ENCODE measurements around the gene ITGA6. TPM values are rescaled to one million over a fixed set of nuclear protein-coding genes. Genes with fewer than 3 reads are reported as not detected.

ITGA6 gene
- 177 and 293 TPM in 2 replicates for total RNA-seq

- DNase-seq (ENCODE audit: low read depth, low spot score), result no peak
Measured at GRCh38 chr2:172427256-172427989, at the start of gene ITGA6. Gene ITGA6, plus strand, starts transcription at chr2:172427586.

DNA sequence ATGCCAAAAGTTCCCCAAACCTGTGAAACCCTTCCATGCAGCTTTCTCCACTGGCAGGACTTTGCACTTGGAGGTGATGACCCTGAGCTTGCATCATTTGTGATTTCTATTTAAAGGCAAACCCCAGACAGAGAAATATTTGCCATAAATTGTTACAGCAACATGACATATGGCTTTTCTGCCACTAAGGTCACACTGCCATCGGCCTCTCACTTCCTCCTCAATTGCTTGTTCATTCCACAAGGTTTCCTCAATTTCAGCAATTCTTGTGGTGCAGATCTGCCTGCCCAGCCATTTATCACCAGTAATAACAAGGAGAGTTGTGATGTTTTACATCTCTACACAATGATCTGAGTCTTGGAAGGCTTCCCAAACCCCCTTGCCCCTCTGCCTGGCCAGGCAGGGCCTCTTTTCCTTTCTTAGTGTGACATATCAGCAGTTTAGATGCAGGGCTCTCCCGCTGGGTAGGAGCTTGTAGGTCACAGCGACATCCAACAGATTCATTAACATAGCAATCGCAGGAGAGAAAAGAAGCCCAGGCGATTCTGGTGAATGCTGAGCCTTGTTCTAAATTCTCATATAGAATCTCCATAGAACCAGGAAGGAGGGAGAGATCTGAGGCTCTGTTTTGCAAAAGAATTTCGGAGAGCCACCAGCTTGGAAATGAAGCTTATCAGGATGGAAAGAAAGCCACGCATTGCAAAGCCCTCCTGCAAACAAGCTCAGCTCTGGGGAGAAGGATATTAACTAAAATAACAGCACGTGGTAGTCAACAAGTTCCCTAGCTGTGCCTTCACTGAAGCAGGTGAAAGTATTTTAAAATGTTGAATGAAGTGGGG is 46.7 kb upstream of the ITGA6 start:
- no peak for DNase-seq (ENCODE audit: low read depth, low spot score)

DNA sequence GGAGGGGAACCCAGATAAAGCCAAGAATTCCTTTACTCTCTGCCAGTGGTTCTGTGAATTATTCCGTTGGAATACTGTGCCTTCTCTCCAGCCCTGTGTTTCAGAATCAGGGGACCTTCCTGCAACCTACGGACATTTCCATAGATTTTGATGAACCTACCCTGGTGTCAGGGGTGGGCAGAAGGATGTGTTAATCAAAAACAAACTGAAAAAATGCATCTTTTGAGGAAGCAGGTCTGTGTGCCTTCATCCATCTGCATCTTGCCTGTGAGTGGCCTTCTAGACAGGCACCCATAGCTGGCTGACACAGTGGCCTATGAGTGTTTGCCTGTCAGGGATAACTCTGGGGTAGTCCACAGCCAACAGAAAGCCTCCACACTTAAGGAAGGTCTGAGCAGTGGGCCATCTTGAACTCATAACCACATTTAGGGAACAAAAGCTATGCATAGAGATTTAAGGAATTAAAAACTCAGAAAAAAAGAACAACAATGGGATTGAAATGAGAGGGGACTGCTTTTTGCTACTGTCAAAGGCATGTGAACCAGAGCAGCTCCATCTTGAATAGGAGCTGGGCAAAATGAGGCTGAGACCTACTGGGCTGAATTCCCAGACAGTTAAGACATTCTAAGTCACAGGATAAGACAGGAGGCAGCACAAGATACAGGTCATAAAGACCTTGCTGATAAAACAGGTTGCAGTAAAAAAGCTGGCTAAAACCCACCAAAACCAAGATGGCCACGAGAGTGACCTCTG is 45.9 kb upstream of the ITGA6 start:
- no peak for DNase-seq (ENCODE audit: low read depth, low spot score)

DNA sequence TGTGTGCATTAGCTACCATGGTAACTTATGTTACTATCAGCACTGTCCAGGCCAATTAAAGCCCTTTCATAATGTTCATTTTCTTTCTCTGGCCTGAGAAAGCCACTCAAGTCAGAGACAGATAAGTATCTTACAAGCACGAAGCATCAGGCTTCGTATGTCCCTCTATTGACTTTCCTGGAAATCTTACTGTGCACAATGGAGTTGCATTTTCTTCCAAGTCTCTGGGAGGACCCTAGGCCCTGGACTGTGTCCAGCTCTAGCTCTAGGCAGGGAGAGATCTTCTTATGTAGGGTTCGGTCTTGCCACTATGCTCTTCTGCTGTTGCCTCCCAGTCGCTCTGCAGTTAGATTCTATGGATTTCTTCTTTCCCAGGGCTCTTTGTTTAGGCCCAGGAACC is 40.0 kb upstream of the ITGA6 start:
- DNase-seq (ENCODE audit: low read depth, low spot score), result no peak

DNA sequence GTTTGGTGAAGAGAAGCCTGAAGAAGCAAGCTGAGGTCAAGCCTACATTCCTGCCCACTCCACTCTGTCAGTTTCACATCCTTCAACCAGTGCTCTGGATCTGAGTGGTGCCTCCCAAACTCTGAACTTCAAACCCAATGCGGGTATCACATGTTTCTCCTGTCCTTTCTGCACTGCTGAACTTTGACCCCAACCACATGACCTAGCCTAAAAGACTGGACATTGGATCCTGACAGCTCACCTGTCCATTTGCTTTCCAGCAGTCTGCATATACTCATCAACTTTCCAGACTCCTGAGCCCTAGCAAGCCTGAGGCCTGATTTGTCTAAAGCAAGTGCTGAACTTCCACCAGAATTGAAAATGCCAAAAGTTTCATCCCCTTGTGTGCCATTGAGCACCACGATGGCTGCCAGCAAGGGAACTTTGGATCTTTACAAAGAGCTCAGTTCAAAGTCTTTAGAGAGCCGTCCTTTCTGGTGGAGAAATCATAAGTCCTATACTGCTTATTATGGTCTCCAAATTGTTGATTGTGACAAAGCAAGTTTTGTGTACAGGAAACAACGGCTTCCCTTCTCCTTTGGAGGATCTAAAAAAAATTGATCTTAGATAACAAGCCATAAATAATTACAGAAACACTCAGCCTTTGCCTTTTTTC is 37.6 kb upstream of the ITGA6 start:
- DNase-seq (ENCODE audit: low read depth, low spot score), result no peak

- DNase-seq (ENCODE audit: low read depth, low spot score), result no peak
Measured at GRCh38 chr2:172394002-172394401, 33.4 kb upstream of the ITGA6 start.

- no peak for DNase-seq (ENCODE audit: low read depth, low spot score)
Measured at GRCh38 chr2:172395503-172395902, 31.9 kb upstream of the ITGA6 start.

- no peak for DNase-seq (ENCODE audit: low read depth, low spot score)
Measured at GRCh38 chr2:172397148-172397834, 30.1 kb upstream of the ITGA6 start.

GRCh38 chr2:172398440-172398839 is 28.9 kb upstream of the ITGA6 start:
- no peak for DNase-seq (ENCODE audit: low read depth, low spot score)

GRCh38 chr2:172399765-172400164 is 27.6 kb upstream of the ITGA6 start:
- DNase-seq (ENCODE audit: low read depth, low spot score), result no peak

GRCh38 chr2:172402198-172402597 is 25.2 kb upstream of the ITGA6 start:
- no peak for DNase-seq (ENCODE audit: low read depth, low spot score)

DNA sequence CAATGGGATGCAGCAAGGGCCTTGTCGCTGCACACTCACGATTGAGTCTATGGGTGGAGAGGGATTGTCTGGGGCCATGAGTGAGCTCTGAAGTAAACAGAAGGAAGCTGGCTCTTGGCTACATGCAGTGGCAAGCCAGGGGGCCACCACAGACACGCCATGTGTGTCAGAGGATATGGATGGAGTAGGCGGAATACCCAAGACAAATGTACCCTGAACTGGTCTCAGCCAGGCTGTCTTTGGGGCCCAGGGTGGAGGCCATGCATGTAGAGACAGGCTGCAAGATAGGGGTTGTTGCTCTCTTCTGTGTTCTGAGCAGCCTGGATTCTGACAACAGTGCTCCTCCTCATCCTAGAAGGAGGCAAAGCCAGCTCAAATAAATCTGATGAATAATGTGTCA is 24.0 kb upstream of the ITGA6 start:
- DNase-seq (ENCODE audit: low read depth, low spot score), result no peak

GRCh38 chr2:172403881-172404468 is 23.4 kb upstream of the ITGA6 start:
- no peak for DNase-seq (ENCODE audit: low read depth, low spot score)

DNA sequence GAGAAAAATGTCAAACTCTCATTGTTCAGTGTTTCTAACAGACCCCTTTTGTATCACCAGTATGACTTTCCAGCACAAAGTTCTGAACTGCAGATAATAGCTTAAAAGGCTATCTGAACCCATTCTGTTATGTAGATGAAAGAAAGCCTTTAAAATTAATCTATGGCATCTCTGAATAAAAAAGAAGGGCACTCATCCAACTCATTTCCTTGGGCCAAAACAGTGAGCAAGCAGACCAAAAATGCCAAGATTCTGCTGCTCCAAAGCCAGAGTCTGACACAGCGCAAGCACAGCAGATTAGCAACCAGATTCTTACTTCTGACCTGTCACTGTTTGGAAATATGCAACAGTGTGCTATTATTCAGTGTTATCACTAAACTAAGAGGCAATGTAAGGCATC is 22.6 kb upstream of the ITGA6 start:
- peak; percentile 22 for DNase-seq (ENCODE audit: low read depth, low spot score)

GRCh38 chr2:172405673-172406072 is 21.7 kb upstream of the ITGA6 start:
- DNase-seq (ENCODE audit: low read depth, low spot score), result no peak

DNA sequence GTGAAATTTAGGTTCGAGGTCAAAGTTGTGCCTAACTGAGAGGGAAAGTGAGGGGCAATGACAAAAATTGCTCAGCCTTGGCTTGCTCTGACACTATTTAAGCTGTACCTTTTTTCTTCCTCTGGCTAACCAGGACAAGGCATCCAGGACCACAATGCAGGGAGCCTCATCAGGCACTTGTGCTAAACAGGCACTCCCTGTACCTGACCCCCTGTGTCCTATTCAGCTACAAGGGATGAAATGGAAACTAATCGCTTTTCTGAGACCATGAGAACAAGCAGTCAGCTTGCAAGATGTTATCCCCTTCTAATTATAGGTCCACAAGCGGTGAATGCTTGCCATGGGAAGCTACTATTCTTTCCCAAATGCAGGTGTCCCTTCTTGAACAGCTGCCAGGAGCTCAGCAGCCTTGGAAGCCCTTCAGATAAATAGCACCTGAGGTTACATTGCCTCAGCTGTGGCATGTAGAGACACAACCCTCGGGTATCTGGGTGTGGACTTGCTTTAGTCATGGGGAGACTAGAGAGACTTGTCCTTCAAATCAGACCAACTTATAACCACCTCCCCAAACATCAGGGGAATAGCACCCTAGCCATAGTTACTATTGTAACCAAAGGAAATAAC is 19.1 kb upstream of the ITGA6 start:
- DNase-seq (ENCODE audit: low read depth, low spot score), result no peak

DNA sequence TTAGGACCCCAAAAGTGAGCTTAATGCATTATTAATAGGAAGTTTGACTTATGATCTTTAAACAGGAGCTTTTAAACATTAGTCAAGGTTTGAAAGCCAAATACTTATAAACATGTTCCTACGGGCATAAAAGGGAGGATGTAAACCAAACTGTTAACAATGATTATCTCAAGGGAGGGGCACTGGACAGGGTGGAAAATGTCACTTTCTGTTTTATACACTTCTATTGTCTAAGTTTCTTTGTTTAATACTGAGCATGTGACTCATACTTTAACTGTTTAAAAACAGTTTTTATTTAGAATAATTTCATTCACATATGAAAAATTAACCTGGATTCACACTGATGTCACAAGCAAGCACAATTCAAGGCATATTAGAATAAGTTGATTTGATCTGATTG is 18.3 kb upstream of the ITGA6 start:
- no peak for DNase-seq (ENCODE audit: low read depth, low spot score)

GRCh38 chr2:172412984-172413492 is 14.3 kb upstream of the ITGA6 start:
- no peak for DNase-seq (ENCODE audit: low read depth, low spot score)

- DNase-seq (ENCODE audit: low read depth, low spot score), result no peak
Measured at GRCh38 chr2:172415157-172415864, 12.1 kb upstream of the ITGA6 start.
